NCI-H226 (cell line): ENCODE measurements around the gene PNN.
A peak's percentile ranks its signal among the peaks of the same experiment; 100 is the strongest.
"Not testable (repeated sequence)": the region's sequence is repeated elsewhere in the genome, so short reads cannot be mapped to it uniquely, and the experiment has no call there.

Source experiments
- DNase-seq: peaks from one replicate; pipeline ENCODE4 v3.0.0-alpha.2; 2015

Gene PNN

GRCh38 chr14:39174560-39175444, at the start of gene PNN:
TSS of gene PNN (plus strand) at chr14:39175254. CDS start at chr14:39175280, 26 bp downstream.
- DNase-seq, result peak; percentile 99

- not testable (repeated sequence) for DNase-seq
These were observed 37.2 kb upstream of the PNN start for GRCh38 chr14:39137835-39138234.

- no peak for DNase-seq
These were observed 36.6 kb upstream of the PNN start for GRCh38 chr14:39138440-39138839.

GRCh38 chr14:39140170-39140569, 34.9 kb upstream of the PNN start:
- no peak for DNase-seq

GRCh38 chr14:39141623-39142022, 33.4 kb upstream of the PNN start:
- DNase-seq, result not testable (repeated sequence)

DNA sequence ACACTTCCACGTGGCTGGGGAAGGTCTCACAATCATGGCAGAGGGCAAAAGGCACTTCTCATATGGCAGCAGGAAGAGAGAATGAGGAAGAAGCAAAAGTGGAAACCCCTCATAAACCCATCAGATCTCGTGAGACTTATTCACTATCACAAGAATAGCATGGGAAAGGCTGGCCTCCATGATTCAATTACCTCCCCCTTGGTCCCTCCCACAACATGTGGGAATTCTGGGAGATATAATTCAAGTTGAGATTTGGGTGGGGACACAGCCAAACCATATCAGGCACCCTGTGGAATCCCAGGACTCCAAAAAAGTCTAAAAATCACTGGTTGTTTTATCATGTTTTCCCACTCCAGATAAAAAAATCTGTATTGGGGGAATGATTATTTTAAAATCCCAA, 31.8 kb upstream of the PNN start:
- DNase-seq, result not testable (repeated sequence)

DNA sequence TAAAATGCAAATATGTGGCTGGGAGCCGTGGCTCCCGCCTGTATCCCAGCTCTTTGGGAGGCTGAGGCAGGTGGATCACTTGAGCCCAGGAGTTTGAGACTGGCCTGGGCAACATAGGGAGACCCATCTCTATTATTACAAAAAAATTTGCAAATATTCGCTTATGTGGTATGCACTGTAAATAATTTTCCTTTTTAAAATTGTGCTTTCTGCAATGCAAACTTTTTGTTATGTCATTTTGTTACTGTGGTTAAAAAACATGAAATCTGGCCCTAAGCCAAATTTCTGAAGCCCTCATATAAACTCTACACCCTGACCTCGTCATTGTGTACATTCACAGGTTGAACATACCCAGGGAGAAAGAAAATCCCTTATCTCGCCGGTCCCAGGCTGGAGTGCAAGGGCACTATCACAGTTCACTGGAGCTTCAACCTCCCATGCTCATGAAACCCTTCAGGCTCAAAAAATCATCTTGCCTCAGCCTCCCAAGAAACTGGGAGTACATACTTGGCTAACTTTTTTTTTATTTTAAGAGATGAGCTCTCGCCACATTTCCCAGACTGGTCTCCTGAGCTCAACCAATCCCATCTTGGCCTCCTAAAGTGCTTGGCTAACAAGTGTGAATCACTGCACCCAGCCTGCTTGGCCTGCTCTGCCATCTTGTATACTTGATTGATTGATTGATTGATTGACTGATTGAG, 29.6 kb upstream of the PNN start:
- no peak for DNase-seq

DNA sequence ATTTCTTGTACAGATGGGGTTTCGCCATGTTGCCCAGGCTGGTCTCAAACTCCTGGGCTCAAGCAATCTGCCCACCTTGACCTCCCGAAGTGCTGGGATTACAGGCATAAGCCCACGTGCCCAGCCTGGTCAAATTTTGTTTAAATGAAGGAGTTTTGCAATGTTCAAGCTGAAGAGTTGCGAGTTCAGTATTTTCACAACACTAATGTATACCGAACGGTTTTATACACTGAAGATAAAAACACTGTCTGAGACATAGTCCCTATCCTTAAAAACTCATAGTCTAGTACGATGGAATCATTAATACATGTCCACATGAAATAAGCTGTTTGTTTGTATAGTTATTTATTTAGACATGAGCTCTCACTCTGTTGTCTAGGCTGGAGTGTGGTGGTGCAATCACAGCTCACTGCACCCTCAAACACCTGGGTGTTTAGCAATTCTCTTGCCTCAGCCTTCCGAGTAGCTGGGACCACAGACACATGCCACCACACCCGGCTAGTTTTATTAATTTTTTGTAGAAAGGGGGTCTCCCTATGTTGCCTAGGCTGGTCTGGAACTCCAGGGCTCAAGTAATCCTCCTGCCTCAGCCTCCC, 20.4 kb upstream of the PNN start:
- DNase-seq, result no peak

- no peak for DNase-seq
These were observed 17.6 kb upstream of the PNN start for GRCh38 chr14:39157491-39157890.

GRCh38 chr14:39158222-39158858, 16.7 kb upstream of the PNN start:
- DNase-seq, result no peak

DNA sequence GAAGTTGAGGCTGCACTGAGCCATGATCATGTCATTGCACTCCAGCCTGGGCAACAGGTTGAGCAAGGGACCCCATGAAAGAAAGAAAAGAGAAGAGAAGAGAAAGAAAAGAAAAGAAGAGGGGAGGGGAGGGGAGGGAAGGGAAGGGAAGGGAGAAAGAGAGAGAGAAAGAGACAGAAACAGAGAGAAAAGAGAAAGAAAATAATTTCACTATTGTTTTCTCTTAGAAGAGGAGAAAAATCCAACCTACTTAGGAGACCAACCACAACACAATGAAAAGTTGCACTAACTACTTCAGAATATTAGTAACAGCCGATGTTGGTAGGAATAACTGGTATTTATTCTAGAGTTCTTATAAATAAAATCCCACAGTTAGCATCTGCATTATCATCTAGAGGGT, 14.6 kb upstream of the PNN start:
- DNase-seq, result no peak

GRCh38 chr14:39167797-39168320, 7.2 kb upstream of the PNN start:
- not testable (repeated sequence) for DNase-seq

DNA sequence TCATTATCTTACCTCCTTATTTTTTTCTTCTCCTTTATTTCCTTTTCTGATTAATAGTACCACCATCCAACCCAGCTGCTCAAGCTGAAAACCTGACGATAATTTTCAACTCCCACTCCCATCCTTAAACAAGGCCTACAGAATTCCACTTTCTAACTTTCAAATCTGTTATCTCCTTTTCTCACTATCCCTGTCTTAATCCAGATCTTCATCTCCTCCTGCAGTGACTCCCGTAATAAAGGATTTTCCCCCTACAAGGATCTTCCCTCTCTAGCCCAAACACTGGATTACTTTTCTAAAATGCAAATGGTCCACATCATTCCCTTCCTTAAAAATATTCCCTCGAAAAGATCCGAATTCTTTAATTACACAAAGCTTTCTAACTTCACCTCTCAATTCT, 6.5 kb upstream of the PNN start:
- DNase-seq, result no peak

DNA sequence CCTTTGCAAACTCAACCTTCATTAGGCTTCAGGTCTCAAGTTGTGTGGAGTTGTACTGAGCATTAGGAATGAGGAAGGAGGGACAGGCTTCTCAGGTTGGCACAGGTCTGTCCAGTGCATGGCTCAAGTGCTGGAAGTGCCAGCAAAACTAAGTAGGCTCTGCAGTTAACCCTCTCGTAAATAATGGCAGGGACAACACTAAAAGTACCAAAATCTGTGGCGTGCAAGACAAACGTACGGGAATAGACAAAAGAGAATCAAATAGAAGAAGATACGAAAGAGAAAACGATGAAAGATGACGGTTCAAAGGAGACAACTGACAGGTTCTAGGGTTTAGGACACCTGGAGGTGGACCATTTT, 5.5 kb upstream of the PNN start:
- no peak for DNase-seq

GRCh38 chr14:39173198-39173597, 1.9 kb upstream of the PNN start:
- no peak for DNase-seq

DNA sequence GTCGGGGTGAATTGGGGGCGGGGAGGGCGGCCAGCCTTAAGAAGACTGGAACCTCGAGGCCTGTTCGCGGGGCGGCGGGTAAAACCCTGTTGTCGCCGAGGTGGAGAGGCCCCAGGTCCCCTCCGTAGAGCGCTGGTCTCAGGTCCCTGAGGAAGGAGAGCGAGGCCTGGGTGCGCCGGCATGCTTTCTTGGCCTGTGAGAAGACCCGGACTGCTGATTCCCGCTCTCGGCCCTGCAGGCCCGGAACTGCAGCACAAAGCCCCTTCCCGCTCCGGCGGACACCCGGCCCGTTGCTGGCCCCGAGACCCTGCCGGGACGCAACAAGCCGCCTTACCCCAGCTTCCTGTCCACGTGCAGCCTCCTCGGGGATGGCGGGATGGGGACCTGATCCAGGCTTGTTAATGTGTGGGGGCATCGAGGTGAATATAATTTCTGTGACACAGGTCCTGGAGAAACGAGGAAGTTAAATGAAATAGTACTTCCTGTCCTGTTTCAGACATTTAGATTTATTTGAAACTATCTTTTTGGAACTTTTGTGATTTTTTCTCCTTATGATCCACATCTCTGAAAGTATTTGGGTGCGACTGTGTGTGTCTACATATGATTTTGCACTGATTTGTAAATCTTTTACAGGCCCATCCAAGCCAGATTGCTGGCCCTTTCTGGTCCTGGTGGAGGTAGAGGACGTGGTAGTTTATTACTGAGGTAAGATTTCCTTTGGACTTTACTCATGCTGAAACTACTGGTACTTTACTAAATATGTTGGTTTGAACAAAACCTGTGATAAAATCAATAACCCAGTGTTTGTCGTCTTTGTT, 600 bp downstream of the PNN start:
- no peak for DNase-seq

DNA sequence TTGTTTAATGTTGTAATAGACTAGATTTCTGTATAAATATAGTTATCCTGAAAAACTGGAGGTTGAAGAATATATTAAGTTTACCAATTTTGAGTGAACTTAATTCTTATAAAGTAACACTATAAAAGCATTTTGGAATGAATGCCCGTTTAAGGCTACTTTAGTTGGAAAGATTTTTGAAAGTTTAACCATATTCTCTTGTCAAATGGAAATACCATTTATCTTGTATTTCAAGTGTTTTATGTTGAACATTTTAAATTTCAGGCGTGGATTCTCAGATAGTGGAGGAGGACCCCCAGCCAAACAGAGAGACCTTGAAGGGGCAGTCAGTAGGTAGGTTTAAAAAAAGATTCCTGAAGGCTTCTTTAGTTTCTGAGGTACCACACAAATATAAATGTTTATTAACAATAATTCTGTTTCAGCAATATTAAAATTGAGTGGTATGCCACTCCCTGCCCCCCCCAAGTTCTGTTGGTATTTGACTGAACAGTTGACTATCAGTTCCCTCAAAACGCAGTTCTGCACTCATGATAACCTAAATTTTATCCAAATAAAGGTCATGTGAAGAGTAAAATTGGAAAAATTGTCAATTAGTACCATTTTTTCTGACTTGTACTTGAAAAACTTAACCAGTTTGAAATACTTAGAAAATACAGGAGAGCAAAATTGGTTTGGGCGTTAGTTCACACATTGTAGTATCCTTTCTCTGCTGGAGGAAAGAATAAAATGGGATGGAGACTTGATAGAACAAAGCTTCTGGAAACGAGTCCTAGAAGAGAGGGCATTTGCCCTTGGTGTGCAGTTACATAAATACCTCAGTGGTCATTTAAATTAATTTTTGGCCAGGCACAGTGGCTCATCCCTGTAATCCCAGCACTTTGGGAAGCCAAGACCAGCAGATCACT, 1.5 kb downstream of the PNN start:
- no peak for DNase-seq

- DNase-seq, result no peak
These were observed 2.1 kb downstream of the PNN start for GRCh38 chr14:39177168-39177545.

GRCh38 chr14:39179042-39179441, 4.0 kb downstream of the PNN start:
- no peak for DNase-seq

GRCh38 chr14:39180553-39180952, 5.5 kb downstream of the PNN start:
- DNase-seq, result no peak

GRCh38 chr14:39181026-39181692, 6.1 kb downstream of the PNN start:
- no peak for DNase-seq
